Right lobe of liver (tissue), 6 donors: ENCODE measurements around the gene HNRNPA0. TPM values are rescaled to one million over a fixed set of nuclear protein-coding genes. Genes with fewer than 3 reads are reported as not detected.

Experiments used
- ATAC-seq, 4 donors: fragments of 200-7000 bp; cut with Tn5 transposase; one replicate each; pipeline ENCODE4 v1.9.1; 2020; ENCODE audit warnings: mild to moderate bottlenecking in 4 of 4, moderate library complexity in 4 of 4
- DNase-seq, 3 donors: peaks; one replicate each; pipeline ENCODE4 v3.0.0-alpha.2; 2020
- H3K27ac ChIP-seq, 3 donors: fragments of 200-600 bp; one replicate each; pipeline ENCODE4 v1.8.0; 2022
- H3K27me3 ChIP-seq, 2 donors: fragments of 200-600 bp; one replicate each; pipeline ENCODE4 v1.8.0; 2022
- H3K36me3 ChIP-seq, 4 donors: fragments of 200-600 bp; sonication (generic) in 1 of 4; one replicate each; pipeline versions ENCODE4 v1.5.1 to v1.8.0; 2017 to 2022; ENCODE audit warnings: control low read depth in 1 of 4
- H3K4me1 ChIP-seq, 4 donors: fragments of 200-600 bp; sonication (generic) in 1 of 4; one replicate each; pipeline versions ENCODE4 v1.5.1 to v1.8.0; 2017 to 2022; ENCODE audit warnings: control low read depth in 1 of 4
- H3K4me3 ChIP-seq, 3 donors: fragments of 200-600 bp; one replicate each; pipeline ENCODE4 v1.8.0; 2022
- H3K9me3 ChIP-seq, 4 donors: fragments of 200-600 bp; sonication (generic) in 1 of 4; one replicate each; pipeline versions ENCODE4 v1.5.1 to v1.8.0; 2017 to 2022; ENCODE audit warnings: control low read depth in 1 of 4
- CTCF ChIP-seq, 4 donors: fragments of 200-600 bp in 3 of 4; fragments of 450-650 bp in 1 of 4; IDR thresholded peaks; one replicate each; pipeline versions ENCODE4 v1.5.1 to v1.8.0; 2016 to 2022; ENCODE audit warnings: antibody characterized with exemption in 4 of 4, mild to moderate bottlenecking in 2 of 4
- POLR2A ChIP-seq: fragments of 450-650 bp; IDR thresholded peaks from one replicate; pipeline ENCODE4 v1.6.1; 2017; ENCODE audit warnings: antibody characterized with exemption, mild to moderate bottlenecking
- WGBS: methylation state at CpG from one replicate; pipeline ENCODE4 v1.1.6; 2018; ENCODE audit warnings: low coverage, low lambda C conversion rate; ENCODE audit not compliant: insufficient coverage; ENCODE audit errors: missing lambda C conversion rate; 5-methylcytosine and 5-hydroxymethylcytosine counted together
- intact Hi-C, 2 donors: fragments of 100-400 bp; cut with DNase I; formaldehyde crosslinking; loops; one replicate each; pipeline versions ENCODE4 v1.11.2 to v1.14.1; 2022
- total RNA-seq, 6 experiments: library from RNA; depleted of rRNA in 2 of 6; stranded (reverse); fragments of >200 nt in 2 of 6; fragmentation: NEBNext Ultra II Directional in 3 of 6; extraction: Animal tissue kit (Norgen Biotek cat#: 25700) in 3 of 6; gene quantifications; one replicate each; pipeline versions ENCODE4 v1.1.0 to v1.2.4, GENCODE V29; 2016 to 2023
- donor health status: DM: no; HTN: yes; CAD: no.
- donor health status: DM: no; HTN: no; CAD: no.
- donor health status: DM: no; HTN: no; CAD: no.
- donor health status: DM: no; HTN: yes; CAD: no.
- donor health status: DM: no; HTN: yes; CAD: no.

The HNRNPA0 gene
- total RNA-seq, 6 experiments from 2014 or later = 3.6 to 9.8 (median 8.1) TPM

- TF ChIP-seq POLR2A = no peak
- TF ChIP-seq CTCF (IDR thresholded peaks at IDR 0.05) = no peak
- Histone ChIP-seq H3K27ac (no peak overlapping the region), H3K27me3 (no peaks in the 10 kb centered on the region), H3K4me3 (no peak overlapping the region), H3K4me1 (peaks cover 0 to 7% (median 0%) of the 10 kb centered on the region in 4 donors), H3K9me3 (no peaks in the 10 kb centered on the region), H3K36me3 (no peaks in the 10 kb centered on the region)
- DNase-seq = no peak
- WGBS = 96% methylated on average over 3 of the region's 5 CpGs
- intact Hi-C loops = no loop called here
- ATAC-seq = no peak
Observed at GRCh38 chr5:137710086-137710485, 44.1 kb downstream of the HNRNPA0 start.

GRCh38 chr5:137708796-137709559, 45.2 kb downstream of the HNRNPA0 start:
- H3K9me3 ChIP-seq = no peaks in the 10 kb centered on the region
- no peak for TF ChIP-seq POLR2A
- no peak for TF ChIP-seq CTCF (IDR thresholded peaks at IDR 0.05)
- H3K27me3 ChIP-seq = no peaks in the 10 kb centered on the region
- H3K36me3 ChIP-seq = no peaks in the 10 kb centered on the region
- DNase-seq (peak in 1 of 3 donors; percentile 47), ATAC-seq (peak in 2 of 4 donors; percentile 35 to 62)
- H3K4me3 ChIP-seq = no peak overlapping the region
- H3K4me1 ChIP-seq = peaks cover 0 to 7% (median 0%) of the 10 kb centered on the region in 4 donors
- intact Hi-C loops = no loop called here
- 17% methylated on average over 1 of the region's 3 CpGs for WGBS
- no peak overlapping the region for H3K27ac ChIP-seq

- ATAC-seq = no peak
- TF ChIP-seq POLR2A (no peak), CTCF (IDR thresholded peaks at IDR 0.05) (no peak)
- peaks cover 0 to 7% (median 0%) of the 10 kb centered on the region in 4 donors for H3K4me1 ChIP-seq
- no peak overlapping the region for H3K27ac ChIP-seq
- DNase-seq = no peak
- no peaks in the 10 kb centered on the region for H3K36me3 ChIP-seq
- no peaks in the 10 kb centered on the region for H3K9me3 ChIP-seq
- H3K4me3 ChIP-seq = no peak overlapping the region
- intact Hi-C loops = no loop called here
- WGBS = 100% methylated on average over 1 of the region's 1 CpG
- no peaks in the 10 kb centered on the region for H3K27me3 ChIP-seq
Observed at GRCh38 chr5:137708062-137708461, 46.1 kb downstream of the HNRNPA0 start.

- peaks cover 0 to 3% (median 0%) of the 10 kb centered on the region in 4 donors for H3K4me1 ChIP-seq
- TF ChIP-seq POLR2A = no peak
- TF ChIP-seq CTCF (IDR thresholded peaks at IDR 0.05) = no peak
Observed at GRCh38 chr5:137706841-137707240, 47.3 kb downstream of the HNRNPA0 start.

More at GRCh38 chr5:137706841-137707240, 47.3 kb downstream of the HNRNPA0 start:
- Histone ChIP-seq H3K9me3 (no peaks in the 10 kb centered on the region), H3K4me3 (no peak overlapping the region), H3K36me3 (no peaks in the 10 kb centered on the region), H3K27ac (no peak overlapping the region), H3K27me3 (no peaks in the 10 kb centered on the region)
- no peak for DNase-seq
- intact Hi-C loops = no loop called here
- WGBS = 68% methylated on average over 2 of the region's 2 CpGs
- peak in 2 of 4 donors; percentile 34 to 42 for ATAC-seq
